ENCODE data around the gene TRAPPC6A.

The TRAPPC6A gene

GRCh38 chr19:45149129-45149528, 28.9 kb downstream of the TRAPPC6A start:
- POLR2A ChIA-PET: interaction anchor here (2.2 kb wide), 1 partner anchor 56 kb away, joined by 5 read pairs; the partner anchor contains the start of gene PPP1R37
- TF ChIP-seq FOXA1 (IDR thresholded peaks at IDR 0.05) (no peak), NFRKB (IDR thresholded peaks at IDR 0.05) (no peak), L3MBTL2 (conservative IDR thresholded peaks at IDR 0.05) (no peak), FOXM1 (IDR thresholded peaks at IDR 0.05; ENCODE audit: borderline replicate concordance) (no peak), HDGF (IDR thresholded peaks at IDR 0.05; ENCODE audit: borderline replicate concordance) (no peak)
- CTCF ChIA-PET: no interaction called here
- no peak for DNase-seq (ENCODE audit: extremely low spot score)

- POLR2A ChIA-PET: interaction anchor here (0.7 to 2.2 kb wide), 3 partner anchors 30 to 55 kb away, joined by 3 to 5 read pairs (median 3); partner anchors contain the start of genes BLOC1S3, PPP1R37 and TRAPPC6A
- no peak for DNase-seq (ENCODE audit: extremely low spot score)
- CTCF ChIA-PET: interaction anchor here (0.6 to 0.7 kb wide), 2 partner anchors 17 to 82 kb away, joined by 3 to 5 read pairs; no protein-coding TSS in a partner anchor
- TF ChIP-seq LEF1 (IDR thresholded peaks at IDR 0.05; ENCODE audit: borderline replicate concordance) (no peak), SP1 (IDR thresholded peaks at IDR 0.05) (no peak), TARDBP (IDR thresholded peaks at IDR 0.05) (no peak), ZNF384 (IDR thresholded peaks at IDR 0.05) (no peak), HDGF (IDR thresholded peaks at IDR 0.05; ENCODE audit: borderline replicate concordance) (no peak), SUZ12 (IDR thresholded peaks at IDR 0.05) (no peak), PKNOX1 (IDR thresholded peaks at IDR 0.05) (no peak), ARNT (IDR thresholded peaks at IDR 0.05) (no peak), L3MBTL2 (conservative IDR thresholded peaks at IDR 0.05) (no peak), ELF4 (IDR thresholded peaks at IDR 0.05) (no peak), FOXK2 (IDR thresholded peaks at IDR 0.05) (no peak), FOXA1 (IDR thresholded peaks at IDR 0.05) (no peak), BHLHE40 (IDR thresholded peaks at IDR 0.05; ENCODE audit: borderline replicate concordance) (no peak), FOXM1 (IDR thresholded peaks at IDR 0.05; ENCODE audit: borderline replicate concordance) (no peak), NFRKB (IDR thresholded peaks at IDR 0.05) (no peak), CTBP1 (IDR thresholded peaks at IDR 0.05; ENCODE audit: borderline replicate concordance) (no peak)
Measured at GRCh38 chr19:45147835-45148676, 30.0 kb downstream of the TRAPPC6A start.

GRCh38 chr19:45146741-45147205, 31.3 kb downstream of the TRAPPC6A start:
- CTCF ChIA-PET: no interaction called here
- no peak for DNase-seq (ENCODE audit: extremely low spot score)
- POLR2A ChIA-PET: no interaction called here
- no peak for TF ChIP-seq SUZ12 (IDR thresholded peaks at IDR 0.05)
- no peak for TF ChIP-seq HDGF (IDR thresholded peaks at IDR 0.05; ENCODE audit: borderline replicate concordance)
- TF ChIP-seq SP1 (IDR thresholded peaks at IDR 0.05): no peak

GRCh38 chr19:45146251-45146650, 31.8 kb downstream of the TRAPPC6A start:
- ChIA-PET CTCF (no interaction called here), POLR2A (no interaction called here)
- no peak for DNase-seq (ENCODE audit: extremely low spot score)
- TF ChIP-seq L3MBTL2 (conservative IDR thresholded peaks at IDR 0.05) (no peak), LEF1 (IDR thresholded peaks at IDR 0.05; ENCODE audit: borderline replicate concordance) (no peak), BHLHE40 (IDR thresholded peaks at IDR 0.05; ENCODE audit: borderline replicate concordance) (no peak), TARDBP (IDR thresholded peaks at IDR 0.05) (no peak), SP1 (IDR thresholded peaks at IDR 0.05) (no peak), HDGF (IDR thresholded peaks at IDR 0.05; ENCODE audit: borderline replicate concordance) (no peak), CTBP1 (IDR thresholded peaks at IDR 0.05; ENCODE audit: borderline replicate concordance) (no peak), NFRKB (IDR thresholded peaks at IDR 0.05) (no peak), ELF4 (IDR thresholded peaks at IDR 0.05) (no peak), FOXK2 (IDR thresholded peaks at IDR 0.05) (no peak), ARNT (IDR thresholded peaks at IDR 0.05) (no peak), FOXA1 (IDR thresholded peaks at IDR 0.05) (no peak)

DNA sequence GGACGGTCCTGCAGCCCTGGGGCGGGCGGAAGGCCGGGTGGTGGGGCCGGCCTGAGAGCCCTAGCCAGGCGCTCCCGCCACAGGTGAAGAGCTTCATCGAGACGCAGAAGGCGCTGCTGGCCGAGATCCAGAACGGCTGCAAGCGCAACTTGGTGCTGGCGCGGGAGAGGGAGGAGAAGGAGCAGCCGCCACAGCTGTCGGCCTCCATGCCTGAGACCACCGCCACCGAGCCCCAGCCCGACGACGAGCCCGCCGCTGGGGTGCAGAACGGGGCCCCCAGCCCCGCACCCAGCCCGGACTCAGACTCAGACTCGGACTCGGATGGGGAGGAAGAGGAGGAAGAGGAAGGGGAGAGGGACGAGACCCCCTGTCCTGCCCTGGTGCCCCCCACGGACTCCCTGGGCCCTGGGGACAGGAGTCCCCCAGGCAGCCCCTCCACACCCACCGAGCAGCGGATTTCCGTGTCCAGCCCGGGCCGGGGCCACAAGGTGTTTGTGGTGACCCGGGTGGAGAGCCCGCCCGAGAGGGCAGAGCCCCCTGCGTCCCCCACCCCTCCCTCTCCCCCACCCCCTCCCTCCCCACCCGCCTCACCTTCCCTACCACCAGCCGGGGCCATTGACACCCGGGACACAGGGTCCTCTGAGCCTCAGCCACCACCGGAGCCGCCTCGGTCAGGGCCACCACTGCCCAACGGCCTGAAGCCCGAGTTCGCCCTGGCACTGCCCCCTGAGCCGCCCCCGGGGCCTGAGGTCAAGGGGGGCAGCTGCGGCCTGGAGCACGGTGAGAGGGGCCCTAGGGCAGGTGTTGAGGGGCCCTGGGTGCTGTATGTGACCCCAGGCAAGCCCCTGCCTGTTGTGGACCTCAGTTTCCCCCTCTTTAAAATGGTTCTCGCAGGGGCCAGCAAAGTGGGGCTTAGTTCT, 32.5 kb downstream of the TRAPPC6A start:
- POLR2A ChIA-PET: no interaction called here
- CTCF ChIA-PET: no interaction called here
- no peak for DNase-seq (ENCODE audit: extremely low spot score)
- no peak for TF ChIP-seq ZNF384 (IDR thresholded peaks at IDR 0.05)
- TF ChIP-seq BHLHE40 (IDR thresholded peaks at IDR 0.05; ENCODE audit: borderline replicate concordance): no peak
- TF ChIP-seq SUZ12 (IDR thresholded peaks at IDR 0.05): no peak
- TF ChIP-seq HDGF (IDR thresholded peaks at IDR 0.05; ENCODE audit: borderline replicate concordance): no peak
- no peak for TF ChIP-seq NFRKB (IDR thresholded peaks at IDR 0.05)
- no peak for TF ChIP-seq ARNT (IDR thresholded peaks at IDR 0.05)
- no peak for TF ChIP-seq LEF1 (IDR thresholded peaks at IDR 0.05; ENCODE audit: borderline replicate concordance)
- no peak for TF ChIP-seq FOXM1 (IDR thresholded peaks at IDR 0.05; ENCODE audit: borderline replicate concordance)
- TF ChIP-seq TARDBP (IDR thresholded peaks at IDR 0.05): no peak
- TF ChIP-seq FOXK2 (IDR thresholded peaks at IDR 0.05): no peak
- no peak for TF ChIP-seq SP1 (IDR thresholded peaks at IDR 0.05)
- no peak for TF ChIP-seq L3MBTL2 (conservative IDR thresholded peaks at IDR 0.05)
- no peak for TF ChIP-seq PKNOX1 (IDR thresholded peaks at IDR 0.05)
